IPS-20b (cell line): ENCODE measurements around the gene MBNL1.

Experiments used
- H3K27ac ChIP-seq: one replicate; pipeline ENCODE4 v1.5.1; 2013; ENCODE audit warnings: low read length
- H3K27me3 ChIP-seq: 2 replicates; pipeline ENCODE4 v1.6.1; 2013; ENCODE audit warnings: mild to moderate bottlenecking, low read length, inconsistent platforms; ENCODE audit not compliant: insufficient read depth
- H3K36me3 ChIP-seq: 2 replicates; pipeline ENCODE4 v1.6.1; 2013; ENCODE audit warnings: low read depth, mild to moderate bottlenecking, inconsistent platforms, low read length, moderate library complexity; ENCODE audit not compliant: insufficient read depth
- H3K4me1 ChIP-seq: 2 replicates; pipeline ENCODE4 v1.6.1; 2013; ENCODE audit warnings: mild to moderate bottlenecking, control low read depth, inconsistent platforms, low read length, moderate library complexity; ENCODE audit not compliant: insufficient read depth
- H3K4me3 ChIP-seq: 2 replicates; pipeline ENCODE4 v1.5.1; 2013; ENCODE audit warnings: mild to moderate bottlenecking, low read length, inconsistent platforms
- H3K9ac ChIP-seq: 2 replicates; pipeline ENCODE4 v1.6.1; 2013; ENCODE audit warnings: low read depth, mild to moderate bottlenecking, inconsistent platforms, low read length, moderate library complexity
- H3K9me3 ChIP-seq: 2 replicates; pipeline ENCODE4 v1.6.1; 2013; ENCODE audit warnings: mild to moderate bottlenecking, low read depth, low read length, inconsistent platforms; ENCODE audit not compliant: insufficient read depth

The MBNL1 gene

GRCh38 chr3:152255290-152255689 lies 13.4 kb upstream of the MBNL1 start:
- H3K36me3 ChIP-seq: no peaks in the 10 kb centered on the region
- no peaks in the 10 kb centered on the region for H3K4me1 ChIP-seq
- no peak overlapping the region for H3K4me3 ChIP-seq
- no peaks in the 10 kb centered on the region for H3K9me3 ChIP-seq
- H3K27ac ChIP-seq: no peak overlapping the region
- no peak overlapping the region for H3K9ac ChIP-seq
- H3K27me3 ChIP-seq: peaks cover 19% of the 10 kb centered on the region

GRCh38 chr3:152256851-152257562 lies 11.7 kb upstream of the MBNL1 start:
- Histone ChIP-seq H3K4me1 (no peaks in the 10 kb centered on the region), H3K4me3 (no peak overlapping the region)

GRCh38 chr3:152257563-152258035 lies 11.1 kb upstream of the MBNL1 start:
- no peaks in the 10 kb centered on the region for H3K4me1 ChIP-seq
- no peak overlapping the region for H3K27ac ChIP-seq
- H3K4me3 ChIP-seq: no peak overlapping the region
- H3K9me3 ChIP-seq: no peaks in the 10 kb centered on the region
- H3K36me3 ChIP-seq: no peaks in the 10 kb centered on the region
- H3K9ac ChIP-seq: no peak overlapping the region
- peaks cover 28% of the 10 kb centered on the region for H3K27me3 ChIP-seq

More at GRCh38 chr3:152256851-152257562, 11.7 kb upstream of the MBNL1 start:
- no peak overlapping the region for H3K9ac ChIP-seq
- no peaks in the 10 kb centered on the region for H3K36me3 ChIP-seq
- no peaks in the 10 kb centered on the region for H3K9me3 ChIP-seq
- H3K27ac ChIP-seq: no peak overlapping the region
- peaks cover 23% of the 10 kb centered on the region for H3K27me3 ChIP-seq

DNA sequence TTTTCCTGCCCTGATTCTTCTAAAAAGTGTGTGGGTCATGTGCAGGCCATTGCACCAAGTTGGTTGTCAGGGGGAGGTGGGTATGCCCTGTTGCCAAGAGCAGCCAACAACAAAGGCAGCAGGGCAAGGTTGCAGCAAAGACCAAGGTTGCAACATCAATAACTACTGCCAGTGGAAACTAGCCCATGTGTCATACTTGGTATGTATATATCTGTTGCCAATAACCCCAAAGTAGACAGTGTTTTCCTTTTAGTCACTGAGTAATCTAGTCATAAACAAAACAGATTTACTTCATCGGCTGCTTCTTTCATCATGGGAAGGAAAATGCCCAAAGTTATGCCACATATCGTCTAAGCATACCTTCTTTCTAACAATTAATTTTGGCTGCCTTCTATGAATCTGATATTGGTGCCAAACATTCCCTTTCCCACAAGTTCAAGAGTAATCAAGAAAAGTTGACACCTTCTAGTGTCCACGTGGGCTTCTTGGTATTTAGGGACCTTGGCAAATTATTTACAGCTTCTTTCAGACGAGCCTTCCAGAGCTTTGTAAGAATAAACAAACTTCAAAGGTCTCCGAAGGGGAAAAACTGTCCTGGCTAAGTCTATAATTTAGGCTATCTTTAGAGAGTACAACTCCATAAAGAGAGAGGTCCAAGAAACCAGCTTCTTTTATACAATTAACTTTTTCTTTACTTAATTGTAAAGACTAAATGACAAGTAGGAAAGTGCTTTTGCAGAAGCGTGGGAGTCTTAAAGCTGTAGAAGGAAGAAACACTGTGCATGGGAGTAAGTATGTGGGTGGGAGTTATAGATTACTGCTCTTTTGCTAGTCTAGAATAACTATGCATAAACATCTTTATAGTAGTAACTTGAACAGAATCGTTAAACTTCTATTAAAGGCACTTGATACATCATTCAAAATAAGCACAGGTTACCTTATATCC lies 10.0 kb upstream of the MBNL1 start:
- Histone ChIP-seq H3K9me3 (no peaks in the 10 kb centered on the region), H3K27ac (no peak overlapping the region), H3K36me3 (no peaks in the 10 kb centered on the region), H3K27me3 (peaks cover 31% of the 10 kb centered on the region), H3K4me1 (no peaks in the 10 kb centered on the region), H3K4me3 (no peak overlapping the region), H3K9ac (no peak overlapping the region)

- H3K27ac ChIP-seq: no peak overlapping the region
- H3K4me3 ChIP-seq: no peak overlapping the region
- H3K9me3 ChIP-seq: no peaks in the 10 kb centered on the region
- H3K27me3 ChIP-seq: peaks cover 31% of the 10 kb centered on the region
- H3K4me1 ChIP-seq: no peaks in the 10 kb centered on the region
- no peaks in the 10 kb centered on the region for H3K36me3 ChIP-seq
- no peak overlapping the region for H3K9ac ChIP-seq
These were observed 9.3 kb upstream of the MBNL1 start for GRCh38 chr3:152259468-152259867.

DNA sequence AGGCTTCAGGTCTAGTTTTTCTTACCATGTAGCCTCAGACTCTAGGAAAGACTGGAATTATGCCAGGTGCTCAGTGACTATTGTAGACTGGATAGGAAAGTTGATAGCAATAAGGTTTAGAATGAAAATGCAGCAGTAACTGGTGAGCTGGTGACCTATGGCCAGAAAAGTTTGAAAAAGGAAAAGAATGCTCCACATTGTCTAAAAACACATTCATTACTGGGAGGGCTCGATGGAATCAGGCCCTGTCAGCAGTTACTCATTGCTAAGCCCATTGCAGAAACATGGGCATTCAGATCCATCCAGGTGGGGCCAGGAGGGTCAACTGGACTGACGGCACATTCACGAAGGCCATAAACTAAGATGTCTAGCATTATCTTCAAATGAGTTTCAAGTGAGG lies 8.7 kb upstream of the MBNL1 start:
- H3K9ac ChIP-seq: no peak overlapping the region
- H3K9me3 ChIP-seq: no peaks in the 10 kb centered on the region
- H3K36me3 ChIP-seq: no peaks in the 10 kb centered on the region
- peaks cover 31% of the 10 kb centered on the region for H3K27me3 ChIP-seq
- H3K27ac ChIP-seq: no peak overlapping the region
- H3K4me3 ChIP-seq: no peak overlapping the region
- H3K4me1 ChIP-seq: no peaks in the 10 kb centered on the region

GRCh38 chr3:152260529-152260928 lies 8.2 kb upstream of the MBNL1 start:
- Histone ChIP-seq H3K4me1 (no peaks in the 10 kb centered on the region), H3K9me3 (no peaks in the 10 kb centered on the region), H3K27me3 (peaks cover 31% of the 10 kb centered on the region), H3K9ac (no peak overlapping the region), H3K36me3 (no peaks in the 10 kb centered on the region), H3K27ac (no peak overlapping the region), H3K4me3 (no peak overlapping the region)

- Histone ChIP-seq H3K27me3 (peaks cover 32% of the 10 kb centered on the region), H3K9ac (no peak overlapping the region), H3K4me1 (no peaks in the 10 kb centered on the region), H3K4me3 (no peak overlapping the region), H3K9me3 (no peaks in the 10 kb centered on the region), H3K36me3 (no peaks in the 10 kb centered on the region), H3K27ac (no peak overlapping the region)
These were observed 7.4 kb upstream of the MBNL1 start for GRCh38 chr3:152261329-152261728.

GRCh38 chr3:152263711-152264110 lies 5.0 kb upstream of the MBNL1 start:
- H3K27ac ChIP-seq: no peak overlapping the region
- peaks cover 8% of the 10 kb centered on the region; the same call in 1 of the 2 replicates for H3K4me1 ChIP-seq
- H3K4me3 ChIP-seq: no peak overlapping the region
- no peak overlapping the region for H3K9ac ChIP-seq
- no peaks in the 10 kb centered on the region for H3K9me3 ChIP-seq
- H3K27me3 ChIP-seq: peaks cover 47% of the 10 kb centered on the region
- H3K36me3 ChIP-seq: no peaks in the 10 kb centered on the region

GRCh38 chr3:152264378-152264777 lies 4.4 kb upstream of the MBNL1 start:
- no peak overlapping the region for H3K9ac ChIP-seq
- no peaks in the 10 kb centered on the region for H3K36me3 ChIP-seq
- H3K4me3 ChIP-seq: no peak overlapping the region
- no peak overlapping the region for H3K27ac ChIP-seq
- H3K4me1 ChIP-seq: peaks cover 8% of the 10 kb centered on the region; the same call in 1 of the 2 replicates
- H3K27me3 ChIP-seq: peaks cover 42% of the 10 kb centered on the region
- no peaks in the 10 kb centered on the region for H3K9me3 ChIP-seq

DNA sequence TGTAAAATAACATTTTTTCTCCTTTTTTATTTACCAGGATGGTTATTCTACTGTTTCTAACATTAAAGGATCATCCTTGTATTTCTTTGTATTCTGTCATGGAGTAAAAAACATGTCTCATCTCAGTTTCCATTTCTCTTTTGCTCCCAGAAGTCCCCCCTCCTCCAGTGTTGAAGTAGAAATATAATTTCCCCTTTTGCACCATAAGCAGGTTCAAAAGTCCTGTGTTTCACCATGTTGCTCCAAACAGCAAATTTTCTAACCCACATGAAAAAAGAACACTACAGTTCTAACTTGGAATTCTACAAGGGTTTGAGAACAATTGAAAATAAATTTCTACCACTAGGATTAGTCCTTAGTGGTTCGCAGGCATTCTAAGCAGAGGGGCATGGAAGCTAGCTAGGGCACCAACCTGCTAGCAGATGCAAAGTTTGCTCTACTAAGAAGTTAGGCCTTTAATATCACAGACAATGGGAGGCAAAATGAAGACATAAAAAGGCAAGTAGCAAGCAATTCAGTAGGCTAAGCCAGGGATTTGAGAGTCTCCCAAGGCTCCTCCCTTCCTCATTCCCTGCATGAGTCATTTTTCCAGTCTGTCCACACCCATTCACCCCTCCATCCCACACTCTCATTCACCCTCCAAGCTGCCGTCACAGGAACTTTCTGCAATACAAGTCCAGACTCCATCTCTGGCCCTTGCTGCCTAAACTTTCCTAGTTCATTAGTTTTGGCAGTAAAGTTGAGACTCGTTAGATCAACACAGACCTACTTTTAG lies 2.3 kb upstream of the MBNL1 start:
- Histone ChIP-seq H3K4me1 (peaks cover 12% of the 10 kb centered on the region; the same call in 1 of the 2 replicates), H3K9ac (no peak overlapping the region), H3K36me3 (no peaks in the 10 kb centered on the region), H3K27ac (no peak overlapping the region), H3K27me3 (peaks cover 39% of the 10 kb centered on the region), H3K4me3 (no peak overlapping the region), H3K9me3 (no peaks in the 10 kb centered on the region)
